Measurements from ENCODE around the gene NOD2.

Gene NOD2

DNA sequence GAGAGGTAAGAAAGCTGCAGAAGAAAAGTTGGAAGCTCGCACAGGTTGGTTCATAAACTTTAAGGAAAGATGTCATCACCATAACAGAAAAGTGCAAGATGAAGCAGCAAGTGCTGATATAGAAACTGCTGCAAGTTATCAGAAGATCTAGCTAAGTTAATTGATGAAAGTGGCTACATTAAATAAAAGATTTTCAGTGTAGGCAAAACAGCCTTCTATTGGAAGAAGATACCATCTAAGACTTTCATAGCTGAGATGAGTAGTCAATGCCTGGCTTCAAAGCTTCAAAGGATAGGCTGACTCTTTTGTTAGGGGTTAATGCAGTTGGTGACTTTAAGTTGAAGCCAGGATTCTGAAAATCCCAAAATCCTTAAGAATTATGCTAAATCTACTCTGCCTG, 72.5 kb downstream of the NOD2 start:
- DNase-seq (ENCODE audit: low read depth in 2 of 2) = no peak
- TF ChIP-seq, protein P1, sequence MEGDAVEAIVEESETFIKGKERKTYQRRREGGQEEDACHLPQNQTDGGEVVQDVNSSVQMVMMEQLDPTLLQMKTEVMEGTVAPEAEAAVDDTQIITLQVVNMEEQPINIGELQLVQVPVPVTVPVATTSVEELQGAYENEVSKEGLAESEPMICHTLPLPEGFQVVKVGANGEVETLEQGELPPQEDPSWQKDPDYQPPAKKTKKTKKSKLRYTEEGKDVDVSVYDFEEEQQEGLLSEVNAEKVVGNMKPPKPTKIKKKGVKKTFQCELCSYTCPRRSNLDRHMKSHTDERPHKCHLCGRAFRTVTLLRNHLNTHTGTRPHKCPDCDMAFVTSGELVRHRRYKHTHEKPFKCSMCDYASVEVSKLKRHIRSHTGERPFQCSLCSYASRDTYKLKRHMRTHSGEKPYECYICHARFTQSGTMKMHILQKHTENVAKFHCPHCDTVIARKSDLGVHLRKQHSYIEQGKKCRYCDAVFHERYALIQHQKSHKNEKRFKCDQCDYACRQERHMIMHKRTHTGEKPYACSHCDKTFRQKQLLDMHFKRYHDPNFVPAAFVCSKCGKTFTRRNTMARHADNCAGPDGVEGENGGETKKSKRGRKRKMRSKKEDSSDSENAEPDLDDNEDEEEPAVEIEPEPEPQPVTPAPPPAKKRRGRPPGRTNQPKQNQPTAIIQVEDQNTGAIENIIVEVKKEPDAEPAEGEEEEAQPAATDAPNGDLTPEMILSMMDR (IDR thresholded peaks at IDR 0.05; ENCODE audit: low read depth, low read length) = no peak
- no peak overlapping the region for H3K4me3 ChIP-seq (replicated peaks in 1 of 2; ENCODE audit: low read depth in 2 of 2, low read length in 2 of 2)

DNA sequence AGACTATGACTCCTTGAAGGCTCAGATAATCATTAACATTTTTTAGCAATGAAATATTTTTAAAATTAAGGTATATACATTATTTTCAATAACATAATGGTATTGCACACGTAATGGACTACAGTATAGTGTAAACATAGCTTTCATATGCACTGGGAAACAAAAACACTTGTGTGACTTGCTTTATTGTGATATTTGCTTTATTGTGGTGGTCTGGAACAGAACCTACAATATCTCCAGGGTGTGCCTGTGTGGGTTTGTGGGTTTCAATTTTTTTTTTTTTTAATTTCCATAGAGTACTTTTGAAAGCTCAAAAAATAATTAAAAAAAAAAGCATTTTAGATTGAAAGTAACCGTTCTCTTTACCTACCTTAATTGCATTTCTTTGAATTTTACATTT, 73.8 kb downstream of the NOD2 start:
- no peak overlapping the region for H3K4me3 ChIP-seq (replicated peaks in 1 of 2; ENCODE audit: low read depth in 2 of 2, low read length in 2 of 2)
- TF ChIP-seq, protein P1 (IDR thresholded peaks at IDR 0.05; ENCODE audit: low read depth, low read length) = no peak
- no peak for DNase-seq (ENCODE audit: low read depth in 2 of 2)

DNA sequence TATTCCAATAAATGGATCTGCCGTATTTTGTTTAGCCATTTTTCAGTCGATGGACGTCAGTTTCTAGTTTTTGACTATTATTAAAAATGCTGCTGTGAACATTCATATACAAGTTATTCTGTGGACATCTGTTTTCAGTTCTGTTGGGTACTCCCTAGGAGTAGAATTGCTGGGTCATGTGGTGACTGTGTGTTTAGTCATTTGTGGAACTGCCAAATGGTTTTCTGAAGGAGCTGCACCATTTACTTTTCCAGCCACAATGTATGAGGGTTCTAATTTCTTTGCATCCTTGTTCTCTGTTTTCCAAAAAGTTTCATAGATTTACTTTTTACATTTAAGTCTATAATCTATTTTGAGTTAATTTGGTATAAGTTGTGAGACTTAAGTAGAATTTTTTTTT, 78.0 kb downstream of the NOD2 start:
- DNase-seq (ENCODE audit: low read depth in 2 of 2) = peak in 1 of 2 donors; percentile 85
- TF ChIP-seq, protein P1 (IDR thresholded peaks at IDR 0.05; ENCODE audit: low read depth, low read length) = no peak
- no peak overlapping the region for H3K4me3 ChIP-seq (replicated peaks in 1 of 2; ENCODE audit: low read depth in 2 of 2, low read length in 2 of 2)

DNA sequence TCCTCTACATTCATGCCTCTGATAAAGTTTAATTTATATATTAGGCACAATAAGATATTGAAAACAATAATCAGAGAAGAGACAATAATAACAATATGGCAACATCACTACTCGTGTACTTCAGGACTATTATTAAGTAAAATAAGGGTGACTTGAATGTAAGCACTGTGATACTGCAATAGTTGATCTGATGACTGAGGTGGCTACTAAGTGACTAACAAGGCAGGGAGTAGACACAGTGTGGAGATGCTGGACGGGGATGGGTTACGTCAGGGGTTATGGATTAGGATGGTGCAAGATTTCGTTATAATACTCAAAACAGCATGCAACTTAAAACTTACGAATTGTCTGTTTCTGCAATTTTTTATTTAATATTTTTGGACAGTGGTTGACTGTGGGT, 81.0 kb downstream of the NOD2 start:
- no peak overlapping the region for H3K4me3 ChIP-seq (replicated peaks in 1 of 2; ENCODE audit: low read depth in 2 of 2, low read length in 2 of 2)
- TF ChIP-seq, protein P1 (IDR thresholded peaks at IDR 0.05; ENCODE audit: low read depth, low read length) = no peak
- DNase-seq (ENCODE audit: low read depth in 2 of 2) = no peak

DNA sequence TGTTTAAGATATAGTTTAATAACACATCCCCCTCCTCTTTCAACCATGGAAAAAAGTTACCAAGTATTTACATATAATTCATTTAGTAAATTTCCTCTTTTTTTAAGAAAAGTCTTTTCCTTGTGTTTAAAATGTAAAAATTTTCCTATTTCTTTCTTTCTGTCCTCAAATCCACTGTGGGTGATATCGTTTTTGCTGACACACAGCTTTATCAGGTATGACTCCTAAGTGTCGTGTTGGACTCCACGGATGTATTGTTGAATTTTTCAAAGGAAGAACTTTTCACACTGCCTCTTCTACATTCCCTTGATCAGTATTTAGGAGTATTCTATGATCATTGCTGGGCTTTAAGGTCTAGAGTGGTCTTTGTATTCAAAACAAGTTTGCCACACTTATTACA, 81.6 kb downstream of the NOD2 start:
- H3K4me3 ChIP-seq (replicated peaks in 1 of 2; ENCODE audit: low read depth in 2 of 2, low read length in 2 of 2) = no peak overlapping the region
- TF ChIP-seq, protein P1 (IDR thresholded peaks at IDR 0.05; ENCODE audit: low read depth, low read length) = no peak
- no peak for DNase-seq (ENCODE audit: low read depth in 2 of 2)

DNA sequence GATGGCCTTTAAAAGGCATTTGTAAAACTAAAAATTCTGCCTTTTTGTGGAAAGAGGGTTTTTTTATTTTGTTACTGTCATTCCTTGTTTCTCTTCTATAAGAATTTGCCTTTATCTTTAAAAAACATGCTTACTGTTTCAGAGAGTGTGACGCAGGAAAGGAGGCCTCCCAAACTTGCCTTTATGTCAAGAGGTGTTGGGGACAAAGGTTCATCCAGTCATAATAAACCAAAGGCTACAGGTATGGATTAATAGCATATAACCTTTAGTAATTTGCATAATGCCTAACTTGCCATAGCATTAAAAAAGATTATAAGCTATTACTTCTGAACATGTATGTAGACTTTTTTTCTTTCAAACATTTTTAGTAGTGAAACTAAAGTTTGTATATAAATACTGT, 82.6 kb downstream of the NOD2 start:
- DNase-seq (ENCODE audit: low read depth in 2 of 2) = no peak
- TF ChIP-seq, protein P1 (IDR thresholded peaks at IDR 0.05; ENCODE audit: low read depth, low read length) = no peak
- no peak overlapping the region for H3K4me3 ChIP-seq (replicated peaks in 1 of 2; ENCODE audit: low read depth in 2 of 2, low read length in 2 of 2)

Data from cardiac fibroblast (primary cell).